Fibroblast of lung (primary cell): Measurements from ENCODE around the gene OR2S2. TPM values are rescaled to one million over a fixed set of nuclear protein-coding genes. Genes with fewer than 3 reads are reported as not detected.

Experiments
- DNase-seq, 2 donors: peaks; one replicate each; pipeline versions ENCODE4 v3.0.0 to v3.0.0-alpha.2; 2010; ENCODE audit warnings: low read depth in 2 of 2
- H2AFZ ChIP-seq: 2 replicates; pipeline ENCODE4 v1.5.1; 2012; ENCODE audit warnings: low read length, control low read depth, inconsistent platforms
- H3K27ac ChIP-seq: 2 replicates; pipeline ENCODE4 v1.5.1; 2011; ENCODE audit warnings: low read length, control low read depth; ENCODE audit not compliant: insufficient read depth
- H3K27me3 ChIP-seq: 2 replicates; pipeline ENCODE4 v1.5.1; 2011; ENCODE audit warnings: mild to moderate bottlenecking, low read length; ENCODE audit not compliant: control insufficient read depth, insufficient read depth
- H3K36me3 ChIP-seq: 2 replicates; pipeline ENCODE4 v1.5.1; 2011; ENCODE audit warnings: low read length; ENCODE audit not compliant: control insufficient read depth, insufficient read depth
- H3K4me1 ChIP-seq: 2 replicates; pipeline ENCODE4 v1.5.1; 2011; ENCODE audit warnings: low read length; ENCODE audit not compliant: control insufficient read depth, insufficient read depth; ENCODE audit errors: extremely low read depth
- H3K4me2 ChIP-seq: 2 replicates; pipeline ENCODE4 v1.5.1; 2011; ENCODE audit warnings: low read length, control low read depth; ENCODE audit not compliant: insufficient read depth; ENCODE audit errors: extremely low read depth
- H3K4me3 ChIP-seq, 4 experiments: fragments of 200-600 bp in 1 of 4; sonication (generic) in 1 of 4; replicated peaks in 1 of 4; 2 replicates each; pipeline ENCODE4 v1.5.1; 2011 to 2016; ENCODE audit warnings: low read length in 4 of 4, low read depth in 3 of 4, mild to moderate bottlenecking in 3 of 4, control low read depth in 2 of 4, inconsistent platforms in 1 of 4, mixed read lengths in 1 of 4; ENCODE audit not compliant: insufficient read depth in 1 of 4; ENCODE audit errors: control extremely low read depth in 1 of 4
- H3K79me2 ChIP-seq: 2 replicates; pipeline ENCODE4 v1.5.1; 2012; ENCODE audit warnings: mild to moderate bottlenecking, low read length, inconsistent platforms; ENCODE audit not compliant: control insufficient read depth, insufficient read depth
- H3K9ac ChIP-seq: 2 replicates; pipeline ENCODE4 v1.5.1; 2011; ENCODE audit warnings: mild to moderate bottlenecking, low read length, control low read depth; ENCODE audit not compliant: insufficient read depth
- H3K9me3 ChIP-seq: 2 replicates; pipeline ENCODE4 v1.5.1; 2012; ENCODE audit warnings: low read depth, low read length; ENCODE audit not compliant: control insufficient read depth, insufficient read depth
- H4K20me1 ChIP-seq: 2 replicates; pipeline ENCODE4 v1.5.1; 2011; ENCODE audit warnings: low read length; ENCODE audit not compliant: control insufficient read depth, insufficient read depth; ENCODE audit errors: extremely low read depth
- CTCF ChIP-seq, 2 donors: IDR thresholded peaks in 1 of 2; conservative IDR thresholded peaks in 1 of 2; 1 replicate in 1 of 2; 2 replicates in 1 of 2; pipeline ENCODE4 v1.5.1; 2011 to 2012; ENCODE audit warnings: low read length in 2 of 2, control low read depth in 1 of 2, inconsistent platforms in 1 of 2, low read depth in 1 of 2, mild to moderate bottlenecking in 1 of 2
- EZH2 ChIP-seq: IDR thresholded peaks from 2 replicates; pipeline ENCODE4 v1.5.1; 2012; ENCODE audit warnings: low read length, control low read depth, mild to moderate bottlenecking; ENCODE audit errors: missing control alignments
- polyA plus RNA-seq, 2 donors: library from polyadenylated mRNA; depleted of rRNA in 1 of 2; stranded (reverse) in 1 of 2; unstranded in 1 of 2; fragments of >200 nt; gene quantifications; 2 replicates each; pipeline ENCODE4 v1.2.1, GENCODE V29; 2011 to 2012; ENCODE audit warnings: missing spikeins in 1 of 2
- total RNA-seq: library from RNA; depleted of rRNA; stranded (reverse); fragments of >200 nt; gene quantifications from 2 replicates; pipeline ENCODE4 v1.2.1, GENCODE V29; 2014

Gene OR2S2
- total and polyA plus RNA-seq, 2 donors (not counting 1 experiment from before 2014, with no cell fraction given), result 0.17 to 0.18 TPM

DNA sequence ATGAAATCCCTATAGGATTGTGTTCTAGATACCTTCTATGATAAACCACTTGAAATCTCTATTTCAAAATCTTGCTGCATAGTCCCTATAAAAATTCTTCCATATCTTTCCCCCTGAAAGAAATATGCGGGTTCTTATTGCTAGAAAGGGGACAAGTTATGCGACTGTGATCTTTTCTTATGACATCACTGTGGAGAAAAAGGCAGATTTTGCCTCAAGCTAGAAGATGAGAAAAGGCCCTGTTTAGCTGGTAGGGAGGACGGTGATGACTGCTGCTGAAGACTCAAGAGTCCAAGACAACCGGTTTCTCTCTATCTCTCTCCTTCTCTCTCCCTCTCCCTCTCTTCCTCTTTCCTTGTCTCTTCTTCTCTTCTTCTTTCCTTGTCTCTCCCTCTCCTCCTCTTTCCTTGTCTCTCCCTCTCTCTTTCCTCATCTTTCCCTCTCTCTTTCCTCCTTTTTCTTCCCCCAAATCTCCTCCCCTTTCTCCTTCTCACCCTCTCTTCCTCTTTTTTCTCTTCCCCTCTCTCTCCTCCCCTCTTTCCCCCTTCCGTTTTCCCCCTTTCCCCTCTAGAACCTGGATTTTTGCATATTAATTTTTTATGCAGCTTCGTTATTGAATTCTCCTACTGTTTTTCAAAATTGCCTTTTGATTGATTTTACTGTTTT lies 5.3 kb downstream of the OR2S2 start:
- Histone ChIP-seq H3K27me3 (no peaks in the 10 kb centered on the region), H3K27ac (no peak overlapping the region), H3K4me1 (no peaks in the 10 kb centered on the region), H3K9ac (no peak overlapping the region), H3K4me2 (no peak overlapping the region), H3K4me3 (no peak overlapping the region), H3K36me3 (no peaks in the 10 kb centered on the region), H4K20me1 (no peaks in the 10 kb centered on the region), H3K9me3 (no peaks in the 10 kb centered on the region), H2AFZ (peak overlapping the region; percentile 64), H3K79me2 (no peaks in the 10 kb centered on the region)
- no peak for DNase-seq
- TF ChIP-seq EZH2, result no peak
- TF ChIP-seq CTCF (conservative IDR thresholded peaks at IDR 0.05 in 1 of 2, IDR thresholded peaks at IDR 0.05 in 1 of 2; ENCODE audit: low read depth in 1 of 2, low read length in 2 of 2), result no peak

- TF ChIP-seq CTCF (conservative IDR thresholded peaks at IDR 0.05 in 1 of 2, IDR thresholded peaks at IDR 0.05 in 1 of 2; ENCODE audit: low read depth in 1 of 2, low read length in 2 of 2) (no peak), EZH2 (no peak)
- H4K20me1 ChIP-seq, result no peaks in the 10 kb centered on the region
- H3K4me2 ChIP-seq, result peak overlapping the region; percentile 8
- H2AFZ ChIP-seq, result no peak overlapping the region
- no peaks in the 10 kb centered on the region for H3K79me2 ChIP-seq
- H3K27ac ChIP-seq, result no peak overlapping the region
- peak; percentile 32 to 80 for DNase-seq
- no peaks in the 10 kb centered on the region for H3K27me3 ChIP-seq
- no peaks in the 10 kb centered on the region for H3K9me3 ChIP-seq
- no peak overlapping the region for H3K4me3 ChIP-seq
- H3K36me3 ChIP-seq, result no peaks in the 10 kb centered on the region
- no peak overlapping the region for H3K9ac ChIP-seq
- H3K4me1 ChIP-seq, result no peaks in the 10 kb centered on the region
These were observed 6.2 kb downstream of the OR2S2 start for GRCh38 chr9:35951736-35952135.

- no peaks in the 10 kb centered on the region for H4K20me1 ChIP-seq
- no peaks in the 10 kb centered on the region for H3K4me1 ChIP-seq
- no peaks in the 10 kb centered on the region for H3K27me3 ChIP-seq
- DNase-seq, result no peak
- H2AFZ ChIP-seq, result no peak overlapping the region
- H3K9me3 ChIP-seq, result no peaks in the 10 kb centered on the region
- no peak overlapping the region for H3K27ac ChIP-seq
- H3K36me3 ChIP-seq, result no peaks in the 10 kb centered on the region
- no peak overlapping the region for H3K4me3 ChIP-seq
- H3K79me2 ChIP-seq, result no peaks in the 10 kb centered on the region
- no peak overlapping the region for H3K4me2 ChIP-seq
- no peak overlapping the region for H3K9ac ChIP-seq
- TF ChIP-seq EZH2 (no peak), CTCF (conservative IDR thresholded peaks at IDR 0.05 in 1 of 2, IDR thresholded peaks at IDR 0.05 in 1 of 2; ENCODE audit: low read depth in 1 of 2, low read length in 2 of 2) (no peak)
These were observed 9.0 kb downstream of the OR2S2 start for GRCh38 chr9:35948901-35949318.
